Dermis microvascular lymphatic vessel endothelial cell (primary cell): ENCODE results near the gene ABCC12. TPM values are rescaled to one million over a fixed set of nuclear protein-coding genes. Genes with fewer than 3 reads are reported as not detected.
"Not testable (repeated sequence)": the region's sequence is repeated elsewhere in the genome, so short reads cannot be mapped to it uniquely, and the experiment has no call there.

Source experiments
- DNase-seq, 2 donors: peaks; one replicate each; pipeline versions ENCODE4 v3.0.0 to v3.0.0-alpha.2; 2010; ENCODE audit warnings: low read depth in 2 of 2
- total RNA-seq: library from RNA; depleted of rRNA; stranded (reverse); fragments of >200 nt; gene quantifications from 2 replicates; pipeline ENCODE4 v1.2.1, GENCODE V29; 2014

The ABCC12 gene
- total RNA-seq: not detected in 2 replicates

DNA sequence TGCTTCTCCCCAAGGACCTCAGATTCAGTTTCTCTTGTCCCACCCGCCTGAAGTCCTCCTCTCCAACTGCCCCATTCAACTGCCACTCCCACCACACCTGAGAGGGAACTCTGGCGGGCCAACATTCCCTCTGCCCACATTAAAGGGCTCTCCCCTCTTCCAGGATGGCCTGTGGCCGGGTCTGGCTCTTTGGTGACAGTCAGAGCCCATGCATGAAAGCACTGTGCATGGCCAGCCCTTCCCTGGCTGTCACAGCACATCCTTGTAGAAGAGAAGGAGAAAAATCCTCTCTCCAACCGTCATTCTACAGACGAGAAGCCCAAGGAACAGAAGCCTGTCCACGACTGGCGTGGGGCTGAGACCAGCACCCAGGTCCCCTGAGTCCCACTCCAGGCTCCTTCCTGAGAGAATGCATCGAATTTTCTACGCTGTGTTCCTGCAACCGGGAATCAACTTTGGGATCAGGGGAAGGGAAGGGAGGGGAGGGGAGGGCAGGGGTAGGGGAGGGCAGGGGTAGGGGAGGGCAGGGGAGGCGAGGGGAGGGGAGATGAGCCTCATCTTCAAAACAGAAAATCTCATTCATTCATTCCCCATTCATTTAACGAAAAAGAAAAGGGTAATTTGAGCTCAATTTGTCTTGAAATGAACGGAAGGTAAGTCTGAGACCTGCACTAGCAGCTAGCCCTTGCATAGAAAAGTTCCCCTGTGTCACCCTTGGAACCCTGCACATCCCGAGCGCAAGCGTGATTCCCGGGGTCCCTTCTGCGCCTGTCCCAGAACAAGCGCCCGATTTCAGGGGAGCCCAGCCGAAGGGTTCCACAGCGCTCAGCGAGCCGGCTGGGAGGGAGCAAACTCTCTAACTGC lies at the start of gene ABCC12:
ABCC12 (minus strand) TSS at position 68 of the 864 bp plus-strand sequence. CDS start 9,569 bp downstream, outside the sequence.
- no peak for DNase-seq

DNA sequence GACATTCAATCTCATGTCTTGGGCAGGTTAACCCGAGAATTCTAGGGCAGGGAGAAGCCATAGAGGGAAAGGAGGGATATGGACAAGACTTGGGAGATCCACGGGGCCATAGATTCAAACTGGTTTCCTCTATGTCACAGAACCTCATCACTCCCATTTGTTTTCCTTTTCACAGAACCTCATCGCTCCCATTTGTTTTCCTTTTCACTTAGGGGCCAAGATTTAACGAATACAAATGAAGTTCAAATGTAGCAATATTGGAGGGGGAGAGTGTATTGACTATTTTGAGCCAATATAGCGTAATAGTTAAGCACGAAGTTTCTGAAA lies 49.0 kb upstream of the ABCC12 start:
- no peak for DNase-seq

DNA sequence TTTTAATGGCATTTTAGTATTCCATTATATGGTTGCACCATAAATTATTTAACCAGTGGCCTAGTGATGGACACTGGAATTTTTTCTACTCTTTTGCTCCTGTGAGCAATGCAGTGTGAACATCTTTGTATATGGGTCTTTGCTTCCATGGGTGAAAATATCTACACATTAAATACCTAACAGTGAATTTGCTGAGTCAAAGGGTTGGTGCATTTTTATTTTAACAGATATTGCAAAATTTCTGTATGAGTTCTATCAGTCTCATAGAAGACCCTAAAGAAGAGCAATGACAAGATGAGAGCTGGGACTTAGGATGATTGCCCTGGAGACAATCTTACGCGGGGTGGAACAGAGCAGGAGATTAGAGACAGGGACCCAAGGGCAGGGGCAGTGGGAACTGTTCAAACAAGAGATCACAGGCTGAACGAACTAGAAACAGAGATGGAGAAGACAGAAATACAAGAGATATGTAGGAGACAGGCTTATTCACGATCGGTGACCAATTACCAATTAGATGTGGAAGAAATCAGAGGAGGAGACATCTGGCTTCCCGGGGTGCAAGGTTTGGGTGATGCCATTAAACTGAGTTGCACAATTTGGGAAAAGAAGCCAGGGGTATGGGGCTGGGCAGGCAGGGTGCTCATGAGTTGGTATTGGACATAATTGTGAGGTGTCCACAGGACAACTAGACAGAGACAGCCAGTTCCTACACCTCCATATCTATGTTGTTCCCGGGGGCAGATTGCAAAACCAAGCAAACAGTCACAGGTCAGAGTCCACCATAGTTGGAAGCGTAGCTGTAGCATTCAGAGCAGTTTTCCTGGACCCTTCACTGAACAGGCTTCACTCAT lies 48.4 kb upstream of the ABCC12 start:
- DNase-seq: no peak

DNA sequence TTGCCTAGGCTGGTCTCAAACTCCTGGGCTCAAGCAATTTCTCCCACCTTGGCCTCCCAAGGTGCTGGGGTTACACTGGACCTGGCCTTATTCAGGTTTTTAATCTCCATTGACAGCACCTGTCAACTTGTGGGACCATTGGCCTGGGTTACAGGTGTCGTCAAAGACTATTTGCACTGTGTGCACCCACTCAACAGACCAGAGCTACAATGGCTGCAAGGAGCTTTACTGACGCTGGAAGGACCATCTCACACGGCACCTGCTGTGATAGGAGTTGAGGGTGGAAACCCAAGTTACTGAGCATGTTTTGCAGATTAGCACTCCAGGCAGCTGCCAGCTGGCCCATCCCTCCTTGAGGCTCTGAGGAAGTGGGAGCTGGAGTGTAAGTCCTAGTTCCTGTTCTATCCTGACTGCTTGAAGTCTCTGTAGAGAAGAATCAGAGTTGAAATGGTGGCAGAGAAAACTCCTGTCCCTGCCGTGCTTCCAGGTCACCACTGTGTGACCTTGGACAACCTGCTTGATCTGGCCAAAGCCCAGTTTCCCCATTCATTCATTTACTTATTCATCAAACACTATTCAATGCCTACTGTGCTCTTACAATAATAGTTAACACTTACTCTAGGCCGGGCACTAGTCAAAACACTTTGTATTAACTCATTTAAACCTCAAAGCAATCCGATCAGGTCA lies 45.9 kb upstream of the ABCC12 start:
- DNase-seq: no peak

DNA sequence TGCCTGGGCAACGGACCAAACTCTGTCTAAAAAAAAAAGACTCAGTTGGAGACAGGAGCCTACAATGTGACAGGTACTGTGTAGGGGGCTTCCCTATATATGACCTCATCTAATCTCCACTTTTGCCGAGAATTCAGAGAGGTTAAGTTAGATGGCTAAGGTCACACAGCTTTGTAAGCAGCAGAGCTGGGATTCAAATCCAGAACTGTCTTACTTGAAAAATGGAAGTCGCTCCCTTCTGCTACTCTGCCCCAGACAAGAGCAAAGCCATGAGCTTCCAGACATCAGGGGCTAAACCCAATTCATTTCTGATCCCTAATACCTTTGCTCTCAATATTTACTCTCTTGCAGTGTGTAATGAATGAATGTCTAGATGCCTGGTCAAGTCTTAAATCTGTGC lies 41.5 kb upstream of the ABCC12 start:
- DNase-seq: no peak

DNA sequence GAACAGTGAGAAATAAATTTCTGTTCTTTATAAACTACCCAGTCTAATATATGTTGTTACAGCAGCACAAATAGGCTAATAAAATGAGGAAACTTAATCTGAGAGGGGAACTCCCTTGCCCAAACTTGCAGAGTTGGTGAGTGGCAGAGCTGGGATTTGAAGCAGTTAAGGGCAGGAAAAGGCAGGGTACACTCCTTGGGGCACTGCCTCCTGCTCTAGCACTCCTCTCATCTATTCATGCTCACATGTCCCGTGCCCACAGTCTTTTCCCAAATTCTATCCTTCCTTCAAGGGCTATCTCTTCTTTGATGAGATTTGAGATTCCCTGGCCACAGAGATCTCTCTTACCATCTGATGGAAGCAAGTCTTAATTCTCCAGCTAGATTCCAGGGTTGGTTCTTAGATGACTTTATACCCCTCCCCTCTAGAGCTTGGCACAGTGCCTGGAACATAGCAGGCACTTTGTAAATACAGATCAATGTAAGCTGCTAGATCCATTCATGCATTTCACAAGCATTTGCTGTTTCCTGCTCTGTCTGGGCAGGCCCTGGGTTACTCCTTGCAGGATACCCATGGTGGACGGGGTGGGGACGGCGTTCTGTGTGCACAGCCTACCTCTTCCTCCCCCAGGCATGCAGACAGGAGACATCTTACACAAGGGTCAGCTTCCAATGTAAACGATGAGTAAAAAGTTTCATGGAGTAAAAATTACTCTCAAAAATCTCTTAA lies 39.2 kb upstream of the ABCC12 start:
- peak in 1 of 2 donors; percentile 26 for DNase-seq

DNA sequence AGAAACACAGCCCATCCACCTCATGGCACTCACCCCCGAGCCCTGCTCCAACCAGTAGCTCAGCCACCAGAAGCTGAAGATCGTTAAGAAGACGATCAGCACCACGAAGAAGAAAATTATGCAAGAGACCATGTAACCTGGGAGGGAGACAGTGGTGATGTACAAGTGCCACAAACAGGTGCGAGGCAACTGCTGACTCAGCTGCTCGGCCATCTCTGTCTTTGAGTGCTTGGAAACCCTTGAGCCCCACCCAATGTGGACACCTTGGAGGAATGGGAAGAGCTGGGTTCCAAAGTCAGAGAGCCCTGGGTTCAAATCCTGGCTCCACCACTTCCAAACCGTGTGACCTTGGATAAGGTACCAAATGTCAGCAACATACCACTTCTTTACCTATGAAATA lies 38.1 kb upstream of the ABCC12 start:
- DNase-seq: no peak

DNA sequence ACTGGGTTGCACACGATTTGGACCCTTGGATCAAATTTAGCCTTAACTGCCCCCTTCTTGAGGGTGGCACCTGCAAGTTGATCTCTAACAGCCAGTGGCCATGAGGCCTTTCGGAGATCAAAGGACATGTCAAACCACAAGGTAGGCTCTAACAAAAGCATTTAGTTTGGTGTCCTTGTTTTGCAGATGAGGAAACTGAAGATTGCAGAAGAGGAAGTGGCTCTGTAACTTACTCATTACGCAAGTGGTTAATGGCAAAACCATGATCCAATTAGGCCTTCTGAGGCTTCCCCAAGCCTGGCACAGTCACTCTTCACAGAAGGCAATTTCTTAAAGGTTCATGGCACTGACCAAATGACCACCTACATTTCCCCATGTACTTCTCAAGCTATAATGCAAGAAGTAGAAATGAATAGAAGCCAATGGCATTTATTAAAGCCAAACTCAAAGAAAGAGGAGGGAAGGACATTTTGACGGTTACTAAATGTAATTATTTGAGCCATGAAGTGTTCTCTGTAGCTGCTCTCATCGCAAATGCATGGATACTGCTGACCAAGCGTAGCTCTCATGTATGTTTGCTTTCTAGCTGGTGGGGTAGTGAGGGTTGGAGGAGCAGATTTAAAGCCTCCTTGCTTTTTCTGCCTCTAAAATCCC lies 32.8 kb upstream of the ABCC12 start:
- DNase-seq: no peak

DNA sequence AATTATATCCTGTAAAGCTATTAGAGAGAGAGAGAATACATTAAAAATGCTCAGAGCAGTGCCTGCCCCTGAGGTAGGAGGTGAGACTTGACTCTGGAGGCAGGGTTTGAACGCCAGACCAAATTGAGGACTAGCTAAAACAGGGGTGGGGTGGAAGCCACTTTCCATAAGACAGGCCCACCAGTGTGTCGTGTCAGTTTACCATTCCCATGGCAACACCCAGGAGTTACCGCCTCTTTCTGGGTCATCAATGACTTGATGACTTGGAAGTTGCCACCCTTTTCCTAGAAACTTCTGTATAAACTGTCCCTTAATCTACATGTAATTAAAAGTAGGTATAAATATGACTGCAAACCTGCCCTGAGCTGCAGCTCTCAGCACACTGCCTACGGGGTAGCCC lies 32.0 kb upstream of the ABCC12 start:
- no peak for DNase-seq

DNA sequence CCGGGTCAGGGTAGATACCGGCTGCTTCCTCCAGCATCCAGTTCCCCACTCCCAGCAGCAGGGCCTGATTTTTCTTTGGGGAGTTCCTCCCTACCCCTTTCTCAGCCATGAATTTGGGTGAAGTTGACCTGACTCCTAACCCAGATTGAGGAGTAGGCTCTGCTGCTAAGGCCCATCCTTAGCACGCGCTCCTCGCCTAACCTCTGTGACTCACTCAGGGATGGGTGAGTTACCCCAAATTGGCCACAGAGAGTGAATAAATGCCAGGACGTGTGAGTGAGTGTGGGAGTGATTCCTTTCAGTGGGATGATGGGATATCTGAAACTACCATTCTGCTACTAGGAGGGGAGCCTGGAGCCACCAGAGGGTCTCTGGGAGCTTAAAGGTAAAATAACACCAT lies 28.9 kb upstream of the ABCC12 start:
- no peak for DNase-seq

DNA sequence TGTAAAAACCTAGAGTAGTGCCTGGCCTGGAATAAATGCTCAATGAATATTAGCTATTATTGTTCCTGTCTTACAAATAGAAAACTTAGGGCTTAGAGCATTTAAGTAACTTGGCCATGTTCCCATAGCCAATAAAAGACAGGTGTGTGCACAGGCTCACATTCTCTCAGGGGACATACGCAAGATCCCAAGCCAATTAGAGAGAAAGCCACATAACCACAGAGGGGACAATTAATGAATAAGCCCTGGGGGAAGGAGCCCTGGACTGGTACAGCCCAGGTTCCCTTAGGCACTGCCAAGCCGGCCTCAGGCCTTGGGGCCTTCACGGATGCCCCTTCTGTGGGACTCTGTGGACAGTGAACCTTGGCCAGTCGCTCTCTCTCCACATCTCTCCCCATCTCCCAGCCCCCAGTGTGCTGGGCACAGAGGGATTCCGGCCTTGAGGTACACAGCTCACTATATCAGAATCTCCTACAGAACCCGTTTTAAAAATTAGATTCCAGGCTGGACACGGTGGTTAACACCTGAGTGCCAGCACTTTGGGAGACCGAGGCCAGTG lies 27.3 kb upstream of the ABCC12 start:
- no peak for DNase-seq

DNA sequence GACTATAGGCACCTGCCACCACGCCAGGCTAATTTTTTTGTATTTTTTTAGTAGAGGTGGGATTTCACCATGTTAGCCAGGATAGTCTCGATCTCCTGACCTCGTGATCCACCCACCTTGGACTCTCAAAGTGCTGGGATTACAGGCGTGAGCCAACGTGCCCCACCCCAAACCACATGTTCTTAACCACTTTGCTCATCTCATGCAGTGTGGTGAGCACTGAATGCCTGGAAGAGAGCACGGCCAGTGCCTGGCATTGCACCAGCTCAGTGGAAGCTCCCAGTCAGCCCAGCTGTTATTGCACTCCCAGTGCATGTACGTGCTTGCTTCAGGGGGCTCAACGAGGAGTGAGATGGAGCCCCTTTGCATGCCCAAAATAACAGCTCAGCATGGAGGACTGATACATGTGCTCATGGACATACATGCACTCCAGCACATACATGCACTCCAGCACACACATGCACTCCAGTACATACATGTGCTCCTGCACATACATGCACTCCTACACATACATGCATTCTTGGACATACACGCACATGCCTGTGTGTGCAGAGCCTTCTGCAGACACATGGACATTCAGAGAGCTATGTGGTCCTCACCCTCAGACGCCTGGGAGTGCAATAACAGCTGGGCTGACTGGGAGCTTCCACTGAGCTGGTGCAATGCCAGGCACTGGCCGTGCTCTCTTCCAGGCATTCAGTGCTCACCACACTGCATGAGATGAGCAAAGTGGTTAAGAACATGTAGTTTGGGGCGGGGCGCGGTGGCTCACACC lies 26.1 kb upstream of the ABCC12 start:
- not testable (repeated sequence) for DNase-seq

DNA sequence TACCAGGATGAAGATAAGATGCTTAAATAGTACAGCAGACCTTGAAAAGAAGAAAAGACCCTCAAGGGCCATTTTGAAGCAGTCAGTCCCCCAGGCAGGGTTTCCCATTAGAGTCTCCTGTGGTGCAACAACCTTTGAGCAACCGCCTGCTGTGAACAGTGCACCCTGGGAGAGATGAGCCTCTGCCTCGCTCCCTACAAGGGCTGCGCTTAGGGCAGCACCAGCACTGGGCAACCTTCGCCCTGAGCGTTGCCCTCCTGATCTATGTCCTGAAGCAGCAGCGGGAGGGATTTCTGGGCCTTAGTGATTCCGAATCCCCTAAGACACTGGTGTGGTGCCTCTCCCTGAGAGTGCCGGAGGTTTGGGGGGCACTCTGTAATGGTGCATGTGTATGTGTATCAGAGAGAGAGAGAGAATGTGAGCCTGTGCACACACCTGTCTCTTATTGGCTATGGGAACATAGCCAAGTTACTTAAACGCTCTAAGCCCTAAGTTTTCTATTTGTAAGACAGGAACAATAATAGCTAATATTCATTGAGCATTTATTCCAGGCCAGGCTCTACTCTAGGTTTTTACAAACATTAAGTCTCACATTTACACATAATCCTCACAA lies 25.2 kb upstream of the ABCC12 start:
- DNase-seq: no peak

DNA sequence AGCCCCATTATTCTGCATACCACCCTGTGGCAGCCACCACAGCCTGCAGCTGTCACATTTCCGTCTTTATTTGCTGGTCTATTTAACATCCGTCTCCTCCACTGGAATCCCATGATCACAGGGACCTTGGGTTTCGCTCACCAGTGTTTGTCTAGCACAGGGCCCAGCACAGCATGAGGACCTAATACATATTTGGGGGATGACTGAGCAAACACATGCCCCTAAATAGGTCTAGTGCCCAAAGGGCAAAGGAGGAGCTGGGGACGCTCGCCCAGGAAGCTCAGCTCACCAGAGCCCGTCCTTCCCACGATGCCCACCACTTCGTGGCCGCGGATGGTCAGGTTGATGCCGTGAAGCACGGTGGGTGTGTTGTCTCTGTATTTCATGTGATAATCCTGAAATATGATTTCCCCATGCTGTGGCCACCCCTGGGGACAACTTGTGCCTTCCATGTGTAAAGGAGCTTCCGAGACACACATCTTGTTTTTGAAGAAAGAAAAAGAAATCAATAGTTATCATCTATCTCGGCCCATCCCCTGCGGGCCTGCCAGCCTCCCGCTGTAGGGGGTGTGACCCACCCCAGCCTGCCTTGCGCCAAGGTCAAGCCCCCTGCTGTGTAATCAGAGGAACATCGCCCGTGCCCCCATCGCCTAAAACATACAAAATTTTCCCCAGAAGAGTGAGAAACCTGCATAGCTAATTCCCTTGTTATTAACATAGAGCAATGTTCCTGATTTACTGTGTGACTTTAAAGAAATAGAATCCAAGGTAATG lies 21.0 kb upstream of the ABCC12 start:
- no peak for DNase-seq

DNA sequence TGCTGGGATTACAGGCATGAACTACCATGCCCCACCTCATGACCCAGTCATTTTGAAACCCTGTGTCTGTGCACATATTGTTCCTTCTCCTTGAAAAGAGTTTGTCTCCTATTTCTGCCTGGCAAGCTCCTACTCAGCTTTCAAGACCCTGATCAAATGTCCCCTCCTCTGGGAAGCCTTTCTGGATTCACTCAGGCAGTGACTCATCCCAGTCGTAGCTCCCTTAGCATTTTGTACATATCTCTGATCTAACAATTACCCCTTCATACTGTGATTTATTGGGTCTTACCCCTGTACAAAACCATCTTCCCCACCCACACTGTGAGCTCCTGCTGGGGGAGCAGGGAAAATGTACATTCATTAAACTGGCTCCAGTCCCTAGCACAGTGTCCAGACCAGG lies 18.1 kb upstream of the ABCC12 start:
- no peak for DNase-seq

DNA sequence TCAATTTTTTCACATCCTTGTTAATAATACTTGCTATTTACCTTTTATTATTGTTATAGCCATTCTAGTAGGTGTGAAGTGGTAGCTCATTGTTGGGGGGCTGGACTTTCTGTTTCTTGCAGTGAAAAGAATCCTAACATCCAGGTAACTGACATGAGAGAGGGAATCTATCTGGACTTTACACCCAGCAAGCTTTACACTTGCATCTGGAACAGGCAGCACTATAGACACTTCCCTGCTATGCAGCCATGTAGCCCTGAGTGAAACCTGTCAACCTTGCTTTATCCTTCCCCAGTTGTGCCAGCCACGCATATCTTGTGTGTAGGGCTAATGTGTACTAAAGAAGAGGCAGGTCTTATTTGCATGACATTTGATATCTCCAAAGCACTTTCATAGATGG lies 16.9 kb upstream of the ABCC12 start:
- no peak for DNase-seq

DNA sequence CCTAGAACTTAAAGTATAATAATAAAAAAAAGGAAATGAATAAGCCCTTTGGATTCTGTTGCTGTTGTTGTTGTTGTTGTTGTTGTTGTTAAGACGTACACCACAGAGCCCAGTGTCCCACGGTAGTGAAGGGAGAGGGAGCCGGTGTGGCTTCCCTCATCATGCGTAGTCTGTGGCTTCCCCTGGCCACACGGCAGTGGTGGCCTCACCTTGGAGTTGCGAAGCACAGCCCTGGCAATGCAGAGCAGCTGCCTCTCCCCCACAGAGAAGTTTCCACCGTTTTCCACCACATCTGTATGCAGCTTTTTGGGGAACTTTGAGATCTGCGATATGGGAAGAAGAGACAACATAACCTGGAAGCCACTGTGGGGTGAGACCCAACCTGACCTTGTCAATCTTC lies 14.1 kb upstream of the ABCC12 start:
- DNase-seq: no peak

DNA sequence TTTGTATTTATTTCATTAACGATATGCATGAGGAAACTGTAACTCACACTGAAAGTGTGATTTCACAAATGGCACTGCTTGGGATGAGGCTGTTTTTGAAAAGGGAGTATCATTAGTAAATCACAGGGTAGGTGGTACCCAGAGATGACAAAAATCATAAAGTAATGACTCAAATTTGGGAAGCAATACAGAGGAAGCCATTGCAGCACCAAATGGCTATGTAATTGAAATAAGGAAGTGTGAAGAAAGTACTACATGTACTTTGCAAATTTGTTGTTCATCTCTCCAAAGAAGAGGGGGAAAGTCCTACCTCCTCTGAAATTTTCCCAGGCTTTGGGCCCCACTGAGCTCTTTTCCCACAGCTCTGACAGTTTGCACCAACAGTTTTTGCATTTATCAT lies 12.3 kb upstream of the ABCC12 start:
- no peak for DNase-seq

DNA sequence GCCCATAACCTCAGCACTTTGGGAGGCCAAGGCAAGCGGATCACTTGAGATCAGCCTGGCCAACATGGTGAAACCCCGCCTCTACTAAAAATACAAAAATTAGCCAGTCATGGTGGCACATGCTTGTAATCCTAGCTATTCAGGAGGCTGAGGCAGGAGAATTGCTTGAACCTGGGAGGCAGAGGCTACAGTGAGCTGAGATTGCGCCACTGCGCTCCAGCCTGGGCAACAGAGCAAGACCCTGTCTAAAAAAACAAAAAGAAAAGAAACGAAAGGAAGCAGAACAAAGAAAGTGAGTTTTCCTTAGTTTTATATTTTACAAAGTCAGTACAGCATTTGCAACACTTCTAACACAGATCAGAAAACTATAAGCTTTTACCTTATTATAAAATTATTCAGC lies 10.8 kb upstream of the ABCC12 start:
- not testable (repeated sequence) for DNase-seq
